ENCODE results near the gene BCAS3. TPM values are rescaled to one million over a fixed set of nuclear protein-coding genes. Genes with fewer than 3 reads are reported as not detected.

BCAS3 gene
- total RNA-seq, 4 donors from 2014 or later = 13.0 to 27.8 (median 20.7) TPM

DNA sequence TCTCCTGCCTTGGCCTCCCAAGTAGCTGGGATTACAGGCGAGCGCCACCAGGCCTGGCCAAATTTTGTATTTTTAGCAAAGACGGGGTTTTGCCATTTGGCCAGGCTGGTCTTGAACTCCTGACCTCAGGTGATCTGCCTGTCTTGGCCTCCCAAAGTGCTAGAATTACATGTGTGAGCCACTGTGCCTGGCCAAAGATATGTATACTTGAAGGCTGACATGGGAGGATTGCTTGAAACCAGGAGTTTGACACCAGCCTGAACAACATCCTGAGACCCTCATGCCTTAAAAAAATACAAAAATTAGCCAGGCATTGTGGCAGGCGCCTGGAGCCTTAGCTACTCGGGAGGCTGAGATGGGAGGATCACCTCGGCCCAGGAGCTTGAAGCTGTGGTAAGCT lies 3.1 kb downstream of the BCAS3 start:
- Histone ChIP-seq H3K4me3 (no peak overlapping the region), H3K9me3 (no peaks in the 10 kb centered on the region), H3K27me3 (no peaks in the 10 kb centered on the region), H3K36me3 (peaks cover 0 to 52% (median 0%) of the 10 kb centered on the region in 3 donors), H3K27ac (no peak overlapping the region), H3K4me1 (peaks cover 11 to 20% (median 16%) of the 10 kb centered on the region in 3 donors)
- TF ChIP-seq, protein P1, sequence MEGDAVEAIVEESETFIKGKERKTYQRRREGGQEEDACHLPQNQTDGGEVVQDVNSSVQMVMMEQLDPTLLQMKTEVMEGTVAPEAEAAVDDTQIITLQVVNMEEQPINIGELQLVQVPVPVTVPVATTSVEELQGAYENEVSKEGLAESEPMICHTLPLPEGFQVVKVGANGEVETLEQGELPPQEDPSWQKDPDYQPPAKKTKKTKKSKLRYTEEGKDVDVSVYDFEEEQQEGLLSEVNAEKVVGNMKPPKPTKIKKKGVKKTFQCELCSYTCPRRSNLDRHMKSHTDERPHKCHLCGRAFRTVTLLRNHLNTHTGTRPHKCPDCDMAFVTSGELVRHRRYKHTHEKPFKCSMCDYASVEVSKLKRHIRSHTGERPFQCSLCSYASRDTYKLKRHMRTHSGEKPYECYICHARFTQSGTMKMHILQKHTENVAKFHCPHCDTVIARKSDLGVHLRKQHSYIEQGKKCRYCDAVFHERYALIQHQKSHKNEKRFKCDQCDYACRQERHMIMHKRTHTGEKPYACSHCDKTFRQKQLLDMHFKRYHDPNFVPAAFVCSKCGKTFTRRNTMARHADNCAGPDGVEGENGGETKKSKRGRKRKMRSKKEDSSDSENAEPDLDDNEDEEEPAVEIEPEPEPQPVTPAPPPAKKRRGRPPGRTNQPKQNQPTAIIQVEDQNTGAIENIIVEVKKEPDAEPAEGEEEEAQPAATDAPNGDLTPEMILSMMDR (IDR thresholded peaks at IDR 0.05) = no peak
- TF ChIP-seq POLR2A (IDR thresholded peaks at IDR 0.05) = no peak
- 93 to 98% methylated on average over 5 of the region's 6 CpGs for WGBS, 2 donors
- intact Hi-C loops (cut with DNase I) = no loop called here
- no peak for DNase-seq

DNA sequence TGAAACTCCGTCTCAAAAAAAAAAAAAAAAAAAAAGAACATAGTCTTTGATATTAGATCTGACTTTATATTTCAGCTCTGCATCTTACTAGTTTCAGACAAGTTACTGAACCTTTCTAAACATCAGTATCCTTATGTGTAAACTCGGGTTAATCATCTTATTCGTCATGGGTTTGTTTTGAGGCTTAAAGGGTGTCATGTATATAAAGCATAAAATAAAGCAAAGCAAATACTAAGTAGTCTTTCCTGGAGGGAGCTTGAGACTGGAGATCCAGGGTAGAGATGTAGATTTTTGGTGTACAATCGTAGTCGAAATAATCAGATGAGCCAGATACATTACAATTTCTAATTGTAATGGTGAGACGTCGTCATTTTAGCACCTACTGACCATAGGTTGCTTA lies 7.8 kb downstream of the BCAS3 start:
- Histone ChIP-seq H3K27me3 (no peaks in the 10 kb centered on the region), H3K4me1 (no peaks in the 10 kb centered on the region), H3K9me3 (no peaks in the 10 kb centered on the region), H3K27ac (no peak overlapping the region), H3K4me3 (no peak overlapping the region), H3K36me3 (peaks cover 0 to 94% (median 0%) of the 10 kb centered on the region in 3 donors)
- DNase-seq = no peak
- intact Hi-C loops (cut with DNase I) = no loop called here
- no peak for TF ChIP-seq POLR2A (IDR thresholded peaks at IDR 0.05)
- TF ChIP-seq, protein P1 (IDR thresholded peaks at IDR 0.05) = no peak
- 93% methylated on average over 7 of the region's 7 CpGs for WGBS, 2 donors

DNA sequence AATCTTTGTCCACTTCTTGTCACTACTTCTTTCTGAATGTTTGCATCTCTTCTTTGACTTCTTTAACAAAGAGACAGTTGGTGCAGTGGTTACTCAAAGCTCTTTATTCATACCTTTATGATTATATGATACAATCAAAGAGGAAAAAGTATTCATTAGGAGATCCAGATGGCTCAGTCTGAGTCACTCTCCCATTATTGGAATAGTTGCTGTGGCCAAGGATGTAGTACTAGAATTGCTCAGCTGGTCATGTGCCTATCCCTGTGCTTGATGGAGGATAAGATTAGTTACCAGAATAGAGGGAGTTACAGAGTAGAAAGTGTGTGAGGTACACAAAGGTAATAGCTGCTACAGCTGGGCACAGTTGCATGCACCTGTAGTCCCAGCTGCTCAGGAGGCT lies 18.3 kb downstream of the BCAS3 start:
- DNase-seq = no peak
- H3K4me3 ChIP-seq = no peak overlapping the region
- intact Hi-C loops (cut with DNase I) = no loop called here

DNA sequence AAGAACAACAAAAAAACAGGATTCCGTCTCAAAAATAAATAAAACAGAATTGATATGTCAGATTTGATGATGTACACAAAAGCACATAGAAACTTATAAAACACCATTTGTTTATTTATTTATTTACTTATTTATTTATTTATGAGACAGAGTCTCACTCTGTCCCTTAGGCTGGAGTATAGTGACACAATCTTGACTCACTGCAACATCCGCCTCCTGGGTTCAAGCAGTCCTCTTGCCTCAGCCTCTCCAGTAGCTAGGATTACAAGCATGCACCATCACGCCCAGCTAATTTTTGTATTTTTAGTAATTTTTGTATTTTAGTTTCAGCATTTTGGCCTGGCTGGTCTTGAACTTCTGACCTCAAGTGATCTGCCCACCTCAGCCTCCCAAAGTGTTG lies 21.4 kb downstream of the BCAS3 start:
- no peaks in the 10 kb centered on the region for H3K9me3 ChIP-seq
- intact Hi-C loops (cut with DNase I) = no loop called here
- no peak overlapping the region for H3K27ac ChIP-seq
- H3K36me3 ChIP-seq = peaks cover 0 to 32% (median 0%) of the 10 kb centered on the region in 3 donors
- DNase-seq = no peak
- TF ChIP-seq, protein P1 (IDR thresholded peaks at IDR 0.05) = no peak
- no peak for TF ChIP-seq POLR2A (IDR thresholded peaks at IDR 0.05)
- WGBS, 2 donors = 89 to 95% methylated on average over 3 of the region's 3 CpGs
- H3K4me1 ChIP-seq = no peaks in the 10 kb centered on the region
- no peaks in the 10 kb centered on the region for H3K27me3 ChIP-seq
- no peak overlapping the region for H3K4me3 ChIP-seq

More for the DNA sequence above, 18.3 kb downstream of the BCAS3 start:
- Histone ChIP-seq H3K36me3 (peaks cover 0 to 60% (median 0%) of the 10 kb centered on the region in 3 donors), H3K27me3 (no peaks in the 10 kb centered on the region), H3K4me1 (no peaks in the 10 kb centered on the region), H3K27ac (no peak overlapping the region), H3K9me3 (no peaks in the 10 kb centered on the region)
- TF ChIP-seq, protein P1 (IDR thresholded peaks at IDR 0.05) = no peak

DNA sequence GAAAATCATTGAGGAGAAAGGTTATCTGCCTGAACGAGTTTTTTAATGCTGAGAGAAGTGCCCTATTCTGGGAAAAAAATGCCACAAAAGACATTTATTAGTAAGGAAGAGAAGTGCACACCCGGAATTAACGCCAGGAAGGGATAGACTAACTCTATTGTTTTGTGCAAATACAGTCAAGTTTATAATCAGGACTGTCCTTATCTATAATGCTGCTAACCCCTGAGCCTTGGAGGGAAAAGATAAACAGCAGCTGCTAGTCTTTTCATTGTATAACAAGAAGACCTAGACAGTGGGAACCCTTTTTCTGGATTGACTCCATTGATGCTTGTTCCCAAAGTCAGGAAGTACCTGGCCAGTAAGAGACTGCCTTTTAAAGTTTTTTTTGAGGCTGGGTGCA lies 26.5 kb downstream of the BCAS3 start:
- Histone ChIP-seq H3K4me1 (no peaks in the 10 kb centered on the region), H3K4me3 (no peak overlapping the region), H3K27ac (no peak overlapping the region), H3K27me3 (no peaks in the 10 kb centered on the region), H3K9me3 (no peaks in the 10 kb centered on the region), H3K36me3 (peaks cover 0 to 14% (median 0%) of the 10 kb centered on the region in 3 donors)
- intact Hi-C loops (cut with DNase I) = no loop called here
- TF ChIP-seq, protein P1 (IDR thresholded peaks at IDR 0.05) = no peak
- TF ChIP-seq POLR2A (IDR thresholded peaks at IDR 0.05) = no peak
- DNase-seq = no peak
- 57 to 69% methylated on average over 3 of the region's 3 CpGs for WGBS, 2 donors
